T-cell (primary cell): ENCODE data around the gene TSHZ1. TPM values are rescaled to one million over a fixed set of nuclear protein-coding genes. Genes with fewer than 3 reads are reported as not detected.

Source experiments
- ATAC-seq, 4 experiments: fragments of 200-7000 bp in 3 of 4; fragments of 150-1000 bp in 1 of 4; cut with Tn5 transposase; replicated peaks in 1 of 4; 1 replicate in 3 of 4; 2 replicates in 1 of 4; pipeline ENCODE4 v1.10.0; 2021; ENCODE audit warnings: moderate library complexity in 3 of 4, mild to moderate bottlenecking in 2 of 4, moderate number of reproducible peaks in 1 of 4
- CTCF ChIA-PET, 2 donors: fragments of 300-600 bp; sonication (Branson Sonifier 250); formaldehyde crosslinking; loops; one replicate each; lab custom pipeline; 2022; ENCODE audit warnings: antibody characterized with exemption in 2 of 2; lab: Charles Lee
- POLR2A ChIA-PET, 2 donors: fragments of 300-600 bp; sonication (Branson Sonifier 250); formaldehyde crosslinking; loops; one replicate each; lab custom pipeline; 2022; ENCODE audit warnings: antibody characterized with exemption in 2 of 2; lab: Charles Lee
- DNase-seq, 35 experiments: peaks; one replicate each; pipeline versions ENCODE4 v3.0.0 to v3.0.0-alpha.2; 2013 to 2023
- H3K27ac ChIP-seq: one replicate; pipeline ENCODE4 v1.5.1; 2013; ENCODE audit warnings: low read length
- H3K27me3 ChIP-seq, 2 experiments: replicated peaks in 1 of 2; 1 replicate in 1 of 2; 2 replicates in 1 of 2; pipeline versions ENCODE4 v1.6.1 to v1.7.0; 2013; ENCODE audit warnings: low read length in 1 of 2, mixed read lengths in 1 of 2; ENCODE audit not compliant: control insufficient read depth in 2 of 2, insufficient read depth in 2 of 2; ENCODE audit errors: extremely low read depth in 1 of 2
- H3K36me3 ChIP-seq, 2 donors: 1 replicate in 1 of 2; 2 replicates in 1 of 2; pipeline versions ENCODE4 v1.6.1 to v1.7.0; 2013; ENCODE audit warnings: low read length in 1 of 2; ENCODE audit not compliant: control insufficient read depth in 2 of 2, insufficient read depth in 1 of 2; ENCODE audit errors: extremely low read depth in 1 of 2
- H3K4me1 ChIP-seq, 2 experiments: 1 replicate in 1 of 2; 2 replicates in 1 of 2; pipeline versions ENCODE4 v1.6.1 to v1.7.0; 2013; ENCODE audit warnings: low read length in 2 of 2, mixed read lengths in 1 of 2; ENCODE audit not compliant: insufficient read depth in 2 of 2, control insufficient read depth in 1 of 2; ENCODE audit errors: extremely low read depth in 1 of 2
- H3K4me3 ChIP-seq, 2 donors: 1 replicate in 1 of 2; 2 replicates in 1 of 2; pipeline versions ENCODE4 v1.5.1 to v1.7.0; 2013; ENCODE audit warnings: mild to moderate bottlenecking in 2 of 2, low read length in 1 of 2, moderate library complexity in 1 of 2; ENCODE audit not compliant: control insufficient read depth in 1 of 2; ENCODE audit errors: extremely low read depth in 1 of 2
- H3K9me3 ChIP-seq: 2 replicates; pipeline ENCODE4 v1.7.0; 2013
- H3K27ac Mint-ChIP-seq, 2 donors: one replicate each; pipeline ENCODE4 v1.8.0; 2020 to 2021; ENCODE audit warnings: mild to moderate bottlenecking in 2 of 2, mixed read lengths in 2 of 2
- H3K27me3 Mint-ChIP-seq, 2 donors: one replicate each; pipeline ENCODE4 v1.8.0; 2021 to 2022; ENCODE audit warnings: mixed read lengths in 2 of 2
- H3K36me3 Mint-ChIP-seq: one replicate; pipeline ENCODE4 v1.8.0; 2021; ENCODE audit warnings: mixed read lengths
- H3K4me1 Mint-ChIP-seq, 3 donors: one replicate each; pipeline ENCODE4 v1.8.0; 2020 to 2022; ENCODE audit warnings: mixed read lengths in 3 of 3, mild to moderate bottlenecking in 1 of 3
- H3K4me3 Mint-ChIP-seq, 3 donors: one replicate each; pipeline ENCODE4 v1.8.0; 2020 to 2022; ENCODE audit warnings: mild to moderate bottlenecking in 3 of 3, mixed read lengths in 3 of 3, moderate library complexity in 3 of 3
- H3K9me3 Mint-ChIP-seq, 3 donors: one replicate each; pipeline ENCODE4 v1.8.0; 2020 to 2022; ENCODE audit warnings: mixed read lengths in 3 of 3
- WGBS: methylation state at CpG from one replicate; pipeline ENCODE4 v1.1.5; 2013; ENCODE audit warnings: missing lambda C conversion rate; ENCODE audit not compliant: insufficient coverage; 5-methylcytosine and 5-hydroxymethylcytosine counted together
- total RNA-seq, 35 experiments: library from RNA in 6 of 35; stranded (reverse) in 6 of 35; fragments of 120-200 nt in 1 of 35; gene quantifications; one replicate each; pipeline versions ENCODE4 v1.2.1 to v1.2.4 and lab custom pipeline; 2013 to 2026

The TSHZ1 gene
- total RNA-seq, 5 donors from 2014 or later (not counting 1 experiment from before 2014, with no cell fraction given) = 26.5 to 31.3 (median 28.2) TPM

- ChIA-PET CTCF (interaction anchor here in 1 of 2 donors (0.5 kb wide), 1 partner anchor 43 kb away, joined by 3 read pairs; no protein-coding TSS in a partner anchor), POLR2A (no interaction called here)
- Mint-ChIP-seq H3K36me3 (peaks cover 25% of the 10 kb centered on the region), H3K27ac (no peak overlapping the region), H3K27me3 (no peaks in the 10 kb centered on the region), H3K4me1 (peaks cover 0 to 6% (median 2%) of the 10 kb centered on the region in 3 donors), H3K4me3 (no peak overlapping the region), H3K9me3 (no peaks in the 10 kb centered on the region)
- DNase-seq = no peak
- Histone ChIP-seq H3K27ac (no peak overlapping the region), H3K27me3 (no peaks in the 10 kb centered on the region), H3K4me3 (no peak overlapping the region), H3K4me1 (no peaks in the 10 kb centered on the region), H3K9me3 (no peaks in the 10 kb centered on the region), H3K36me3 (peaks cover 6 to 24% of the 10 kb centered on the region in 2 donors)
- WGBS = no CpG with 5 or more reads among the region's 9 CpGs
- ATAC-seq = no peak
These were observed 80.3 kb downstream of the TSHZ1 start for GRCh38 chr18:75290737-75291358.

GRCh38 chr18:75291460-75291859 is 80.9 kb downstream of the TSHZ1 start:
- H3K9me3 ChIP-seq = no peaks in the 10 kb centered on the region
- peaks cover 0 to 8% (median 2%) of the 10 kb centered on the region in 3 donors for H3K4me1 Mint-ChIP-seq
- H3K36me3 ChIP-seq = peaks cover 6 to 18% of the 10 kb centered on the region in 2 donors
- H3K4me3 Mint-ChIP-seq = no peak overlapping the region
- POLR2A ChIA-PET = no interaction called here
- no peaks in the 10 kb centered on the region for H3K27me3 ChIP-seq
- no peaks in the 10 kb centered on the region for H3K9me3 Mint-ChIP-seq
- H3K4me1 ChIP-seq = no peaks in the 10 kb centered on the region
- no peak for ATAC-seq
- CTCF ChIA-PET = no interaction called here
- H3K36me3 Mint-ChIP-seq = peaks cover 25% of the 10 kb centered on the region
- no peaks in the 10 kb centered on the region for H3K27me3 Mint-ChIP-seq
- WGBS = 94% methylated on average over 6 of the region's 9 CpGs
- H3K27ac ChIP-seq = no peak overlapping the region
- no peak overlapping the region for H3K27ac Mint-ChIP-seq
- no peak for DNase-seq
- H3K4me3 ChIP-seq = no peak overlapping the region

- ChIA-PET POLR2A (no interaction called here), CTCF (no interaction called here)
- H3K27ac Mint-ChIP-seq = no peak overlapping the region
- peaks cover 13% of the 10 kb centered on the region for H3K36me3 Mint-ChIP-seq
- Histone ChIP-seq H3K36me3 (no peaks in the 10 kb centered on the region), H3K27me3 (no peaks in the 10 kb centered on the region), H3K9me3 (no peaks in the 10 kb centered on the region), H3K4me3 (no peak overlapping the region), H3K27ac (no peak overlapping the region), H3K4me1 (no peaks in the 10 kb centered on the region)
- no peaks in the 10 kb centered on the region for H3K27me3 Mint-ChIP-seq
- peaks cover 0 to 13% (median 2%) of the 10 kb centered on the region in 3 donors for H3K4me1 Mint-ChIP-seq
- no peak for ATAC-seq
- no peak overlapping the region for H3K4me3 Mint-ChIP-seq
- no peaks in the 10 kb centered on the region for H3K9me3 Mint-ChIP-seq
- 80% methylated on average over 1 of the region's 9 CpGs for WGBS
- DNase-seq = no peak
These were observed 83.0 kb downstream of the TSHZ1 start for GRCh38 chr18:75293591-75293990.

- DNase-seq (no peak), ATAC-seq (no peak)
- Histone ChIP-seq H3K9me3 (no peaks in the 10 kb centered on the region), H3K4me1 (no peaks in the 10 kb centered on the region), H3K36me3 (no peaks in the 10 kb centered on the region), H3K27me3 (no peaks in the 10 kb centered on the region), H3K27ac (no peak overlapping the region), H3K4me3 (no peak overlapping the region)
- Mint-ChIP-seq H3K4me1 (peaks cover 0 to 7% (median 0%) of the 10 kb centered on the region in 3 donors), H3K36me3 (no peaks in the 10 kb centered on the region), H3K4me3 (no peak overlapping the region), H3K27ac (no peak overlapping the region), H3K27me3 (no peaks in the 10 kb centered on the region), H3K9me3 (no peaks in the 10 kb centered on the region)
- ChIA-PET CTCF (no interaction called here), POLR2A (no interaction called here)
- 89% methylated on average over 1 of the region's 8 CpGs for WGBS
These were observed 87.1 kb downstream of the TSHZ1 start for GRCh38 chr18:75297731-75298130.

- POLR2A ChIA-PET = no interaction called here
- H3K27ac Mint-ChIP-seq = no peak overlapping the region
- 87% methylated on average over 19 of the region's 27 CpGs for WGBS
These were observed 94.3 kb downstream of the TSHZ1 start for GRCh38 chr18:75304678-75305557.

GRCh38 chr18:75305984-75306383 is 95.4 kb downstream of the TSHZ1 start:
- Histone ChIP-seq H3K36me3 (no peaks in the 10 kb centered on the region), H3K9me3 (no peaks in the 10 kb centered on the region), H3K4me3 (no peak overlapping the region), H3K27ac (no peak overlapping the region), H3K4me1 (no peaks in the 10 kb centered on the region), H3K27me3 (peaks cover 0 to 3% of the 10 kb centered on the region in 2 experiments)
- Mint-ChIP-seq H3K4me1 (no peaks in the 10 kb centered on the region), H3K9me3 (peaks cover 0 to 17% (median 12%) of the 10 kb centered on the region in 3 donors), H3K4me3 (no peak overlapping the region), H3K27ac (no peak overlapping the region), H3K36me3 (peaks cover 3% of the 10 kb centered on the region), H3K27me3 (peaks cover 0 to 4% of the 10 kb centered on the region in 2 donors)
- no peak for ATAC-seq
- CTCF ChIA-PET = no interaction called here
- no peak for DNase-seq
- POLR2A ChIA-PET = no interaction called here
- 83% methylated on average over 1 of the region's 4 CpGs for WGBS

More at GRCh38 chr18:75304678-75305557, 94.3 kb downstream of the TSHZ1 start:
- peaks cover 0 to 1% of the 10 kb centered on the region in 2 donors for H3K27me3 Mint-ChIP-seq
- no peaks in the 10 kb centered on the region for H3K36me3 ChIP-seq
- no peak overlapping the region for H3K27ac ChIP-seq
- ATAC-seq (no peak), DNase-seq (no peak)
- no peaks in the 10 kb centered on the region for H3K9me3 ChIP-seq
- H3K4me1 ChIP-seq = no peaks in the 10 kb centered on the region
- H3K9me3 Mint-ChIP-seq = peaks cover 0 to 10% (median 3%) of the 10 kb centered on the region in 3 donors
- H3K4me3 Mint-ChIP-seq = no peak overlapping the region
- no peak overlapping the region for H3K4me3 ChIP-seq
- no peaks in the 10 kb centered on the region for H3K27me3 ChIP-seq
- peaks cover 3% of the 10 kb centered on the region for H3K36me3 Mint-ChIP-seq
- CTCF ChIA-PET = no interaction called here
- H3K4me1 Mint-ChIP-seq = no peaks in the 10 kb centered on the region
